PC-9 (cell line): ENCODE results near the gene C19orf25. TPM values are rescaled to one million over a fixed set of nuclear protein-coding genes. Genes with fewer than 3 reads are reported as not detected.

Source experiments
- BruUV-seq: library from RNA; stranded (reverse); fragments of 400-500 nt; replicated peaks from 2 replicates; lab custom pipeline; 2021; lab: Mats Ljungman, UMichigan
- CTCF ChIA-PET: fragments of 300-600 bp; sonication (Branson Sonifier 250); formaldehyde crosslinking; loops from one replicate; lab custom pipeline; 2022; ENCODE audit warnings: antibody characterized with exemption; lab: Charles Lee
- POLR2A ChIA-PET: fragments of 300-600 bp; sonication (Branson Sonifier 250); formaldehyde crosslinking; loops from one replicate; lab custom pipeline; 2022; ENCODE audit warnings: antibody characterized with exemption; ENCODE audit not compliant: unreplicated experiment; lab: Charles Lee
- DNase-seq, 2 experiments: peaks; one replicate each; pipeline versions ENCODE4 v3.0.0 to v3.0.0-alpha.2; 2015 to 2022; ENCODE audit warnings: mixed read lengths in 1 of 2
- H2AFZ ChIP-seq: fragments of 200-600 bp; sonication (generic); 2 replicates; pipeline ENCODE4 v1.8.1; 2017; ENCODE audit warnings: antibody characterized with exemption
- H3F3A ChIP-seq: fragments of 200-600 bp; sonication (generic); 2 replicates; pipeline ENCODE4 v1.8.1; 2017; ENCODE audit warnings: antibody characterized with exemption, mild to moderate bottlenecking, low read depth; ENCODE audit not compliant: insufficient read depth
- H3K27ac ChIP-seq: fragments of 200-600 bp; sonication (generic); 2 replicates; pipeline ENCODE4 v1.6.1; 2016; ENCODE audit warnings: mixed run types
- H3K27me3 ChIP-seq: fragments of 200-600 bp; sonication (generic); 2 replicates; pipeline ENCODE4 v1.6.1; 2016; ENCODE audit warnings: low read depth, mixed run types; ENCODE audit not compliant: insufficient read depth
- H3K36me3 ChIP-seq: fragments of 200-600 bp; sonication (generic); 2 replicates; pipeline ENCODE4 v1.6.1; 2016; ENCODE audit warnings: low read depth, mixed run types
- H3K4me1 ChIP-seq: fragments of 200-600 bp; sonication (generic); replicated peaks from 2 replicates; pipeline ENCODE4 v1.6.1; 2016; ENCODE audit warnings: mixed run types; ENCODE audit not compliant: insufficient read depth
- H3K4me2 ChIP-seq: fragments of 200-600 bp; sonication (generic); 2 replicates; pipeline ENCODE4 v1.6.1; 2017; ENCODE audit warnings: mixed run types
- H3K4me3 ChIP-seq: fragments of 200-600 bp; sonication (generic); 2 replicates; pipeline ENCODE4 v1.6.1; 2016; ENCODE audit warnings: mixed run types
- H3K79me2 ChIP-seq: fragments of 200-600 bp; sonication (generic); 2 replicates; pipeline ENCODE4 v1.6.1; 2017; ENCODE audit warnings: low read depth, mixed run types
- H3K9me2 ChIP-seq: fragments of 200-600 bp; sonication (generic); 2 replicates; pipeline ENCODE4 v1.8.1; 2017; ENCODE audit warnings: mild to moderate bottlenecking; ENCODE audit not compliant: insufficient read depth
- H3K9me3 ChIP-seq: fragments of 200-600 bp; sonication (generic); 2 replicates; pipeline ENCODE4 v1.8.1; 2016; ENCODE audit warnings: low read depth; ENCODE audit not compliant: insufficient read depth
- H4K20me1 ChIP-seq: fragments of 200-600 bp; sonication (generic); 2 replicates; pipeline ENCODE4 v1.8.1; 2017; ENCODE audit not compliant: insufficient read depth
- EZH2 ChIP-seq: fragments of 200-600 bp; sonication (generic); IDR thresholded peaks from 2 replicates; pipeline ENCODE4 v1.8.0; 2017; ENCODE audit warnings: antibody characterized with exemption, low read depth
- intact Hi-C: fragments of 100-400 bp; cut with micrococcal nuclease; formaldehyde crosslinking; loops from one replicate; pipeline ENCODE4 v1.10.0; 2022; ENCODE audit not compliant: unreplicated experiment
- total RNA-seq: library from RNA; stranded (reverse); gene quantifications from 2 replicates; pipeline ENCODE4 v1.2.3, GENCODE V29; 2021
- TF ChIP-seq, protein P1 (sequence below): fragments of 200-600 bp; sonication (generic); conservative IDR thresholded peaks from 2 replicates; pipeline ENCODE4 v1.6.1; 2017; ENCODE audit warnings: mixed run types, antibody characterized with exemption, mild to moderate bottlenecking, moderate library complexity

C19orf25 gene
- total RNA-seq, 1 experiment from 2014 or later = 28.0 TPM

DNA sequence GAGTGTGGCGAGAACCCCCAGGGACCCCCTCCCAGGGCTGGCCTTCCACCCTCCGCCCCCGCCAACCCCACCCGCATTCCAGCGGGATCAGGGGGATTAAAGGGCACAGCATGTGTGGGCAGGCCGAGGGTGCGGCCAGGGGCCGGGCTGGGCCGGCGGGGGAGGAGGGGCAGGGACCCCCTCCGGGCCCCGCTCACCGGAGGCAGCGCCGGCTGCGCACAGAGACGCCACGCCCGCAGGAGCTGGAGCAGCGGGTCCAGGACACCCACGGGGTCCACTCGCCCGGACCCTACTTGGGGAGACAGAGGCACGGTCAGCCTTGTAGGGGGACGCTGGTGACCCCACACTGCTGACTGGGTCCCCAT, 31.4 kb upstream of the C19orf25 start:
- no peaks in the 10 kb centered on the region for H3K79me2 ChIP-seq
- TF ChIP-seq EZH2 = no peak
- TF ChIP-seq, protein P1, sequence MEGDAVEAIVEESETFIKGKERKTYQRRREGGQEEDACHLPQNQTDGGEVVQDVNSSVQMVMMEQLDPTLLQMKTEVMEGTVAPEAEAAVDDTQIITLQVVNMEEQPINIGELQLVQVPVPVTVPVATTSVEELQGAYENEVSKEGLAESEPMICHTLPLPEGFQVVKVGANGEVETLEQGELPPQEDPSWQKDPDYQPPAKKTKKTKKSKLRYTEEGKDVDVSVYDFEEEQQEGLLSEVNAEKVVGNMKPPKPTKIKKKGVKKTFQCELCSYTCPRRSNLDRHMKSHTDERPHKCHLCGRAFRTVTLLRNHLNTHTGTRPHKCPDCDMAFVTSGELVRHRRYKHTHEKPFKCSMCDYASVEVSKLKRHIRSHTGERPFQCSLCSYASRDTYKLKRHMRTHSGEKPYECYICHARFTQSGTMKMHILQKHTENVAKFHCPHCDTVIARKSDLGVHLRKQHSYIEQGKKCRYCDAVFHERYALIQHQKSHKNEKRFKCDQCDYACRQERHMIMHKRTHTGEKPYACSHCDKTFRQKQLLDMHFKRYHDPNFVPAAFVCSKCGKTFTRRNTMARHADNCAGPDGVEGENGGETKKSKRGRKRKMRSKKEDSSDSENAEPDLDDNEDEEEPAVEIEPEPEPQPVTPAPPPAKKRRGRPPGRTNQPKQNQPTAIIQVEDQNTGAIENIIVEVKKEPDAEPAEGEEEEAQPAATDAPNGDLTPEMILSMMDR = no peak
- no peak for DNase-seq
- ChIA-PET CTCF (no interaction called here), POLR2A (no interaction called here)
- H3K4me3 ChIP-seq = no peak overlapping the region
- no peaks in the 10 kb centered on the region for H3K36me3 ChIP-seq
- no peaks in the 10 kb centered on the region for H3K9me3 ChIP-seq
- H3K4me1 ChIP-seq = no peaks in the 10 kb centered on the region; the same call in 1 of the 2 replicates
- H3K4me2 ChIP-seq = no peak overlapping the region
- BruUV-seq = no TSS peak
- H2AFZ ChIP-seq = no peak overlapping the region
- H3K27me3 ChIP-seq = no peaks in the 10 kb centered on the region
- H3F3A ChIP-seq = peaks cover 8% of the 10 kb centered on the region
- intact Hi-C loops = no loop called here
- no peaks in the 10 kb centered on the region for H3K9me2 ChIP-seq
- H4K20me1 ChIP-seq = no peaks in the 10 kb centered on the region
- H3K27ac ChIP-seq = no peak overlapping the region

GRCh38 chr19:1509602-1510441, 30.8 kb upstream of the C19orf25 start:
- no peaks in the 10 kb centered on the region for H3K79me2 ChIP-seq
- no peaks in the 10 kb centered on the region for H4K20me1 ChIP-seq
- H2AFZ ChIP-seq = no peak overlapping the region
- POLR2A ChIA-PET = no interaction called here
- peaks cover 8% of the 10 kb centered on the region for H3F3A ChIP-seq
- BruUV-seq = no TSS peak
- no peak overlapping the region for H3K4me3 ChIP-seq
- H3K4me2 ChIP-seq = no peak overlapping the region
- H3K27ac ChIP-seq = no peak overlapping the region
- no peaks in the 10 kb centered on the region for H3K9me3 ChIP-seq
- intact Hi-C loops = no loop called here
- no peaks in the 10 kb centered on the region; the same call in 1 of the 2 replicates for H3K4me1 ChIP-seq
- no peaks in the 10 kb centered on the region for H3K9me2 ChIP-seq
- H3K27me3 ChIP-seq = no peaks in the 10 kb centered on the region
- TF ChIP-seq EZH2 = no peak
- TF ChIP-seq, protein P1 = no peak
- CTCF ChIA-PET = no interaction called here
- DNase-seq = no peak
- no peaks in the 10 kb centered on the region for H3K36me3 ChIP-seq

- Histone ChIP-seq H3K27me3 (no peaks in the 10 kb centered on the region), H3K4me2 (peak overlapping the region; percentile 70), H3K36me3 (no peaks in the 10 kb centered on the region), H2AFZ (no peak overlapping the region), H3K79me2 (no peaks in the 10 kb centered on the region), H3K9me3 (no peaks in the 10 kb centered on the region), H3K4me1 (no peaks in the 10 kb centered on the region; the same call in 1 of the 2 replicates), H3K27ac (no peak overlapping the region), H3K9me2 (no peaks in the 10 kb centered on the region), H3F3A (peaks cover 8% of the 10 kb centered on the region), H3K4me3 (peak overlapping the region; percentile 44; the same call in 1 of the 2 replicates), H4K20me1 (no peaks in the 10 kb centered on the region)
- TF ChIP-seq, protein P1 = no peak
- no peak for TF ChIP-seq EZH2
- DNase-seq = no peak
- intact Hi-C loops = no loop called here
- ChIA-PET CTCF (no interaction called here), POLR2A (no interaction called here)
- no TSS peak for BruUV-seq
Observed at GRCh38 chr19:1508507-1508856, 29.5 kb upstream of the C19orf25 start.
